Omental fat pad (tissue), 4 donors: ENCODE measurements around the gene IVNS1ABP. TPM values are rescaled to one million over a fixed set of nuclear protein-coding genes. Genes with fewer than 3 reads are reported as not detected.

ENCODE experiments used
- ATAC-seq: fragments of 150-250 bp; one replicate; pipeline ENCODE4 v1.9.1; 2016; ENCODE audit warnings: mild to moderate bottlenecking, moderate library complexity; ENCODE audit not compliant: low FRiP score
- DNase-seq: peaks from one replicate; pipeline ENCODE4 v3.0.0-alpha.2; 2019; ENCODE audit warnings: low spot score
- total RNA-seq, 4 donors: library from RNA; depleted of rRNA; stranded (reverse); fragments of >200 nt; gene quantifications; one replicate each; pipeline ENCODE4 v1.1.0, GENCODE V29; 2016
- TF ChIP-seq, protein P1 (sequence below), 3 donors: fragments of 450-650 bp; IDR thresholded peaks; one replicate each; pipeline ENCODE4 v1.5.1; 2016 to 2017; ENCODE audit warnings: antibody characterized with exemption in 3 of 3, mild to moderate bottlenecking in 3 of 3, moderate library complexity in 2 of 3

The IVNS1ABP gene
- total RNA-seq, 4 donors from 2014 or later, result 68.5 to 152 (median 99.2) TPM

DNA sequence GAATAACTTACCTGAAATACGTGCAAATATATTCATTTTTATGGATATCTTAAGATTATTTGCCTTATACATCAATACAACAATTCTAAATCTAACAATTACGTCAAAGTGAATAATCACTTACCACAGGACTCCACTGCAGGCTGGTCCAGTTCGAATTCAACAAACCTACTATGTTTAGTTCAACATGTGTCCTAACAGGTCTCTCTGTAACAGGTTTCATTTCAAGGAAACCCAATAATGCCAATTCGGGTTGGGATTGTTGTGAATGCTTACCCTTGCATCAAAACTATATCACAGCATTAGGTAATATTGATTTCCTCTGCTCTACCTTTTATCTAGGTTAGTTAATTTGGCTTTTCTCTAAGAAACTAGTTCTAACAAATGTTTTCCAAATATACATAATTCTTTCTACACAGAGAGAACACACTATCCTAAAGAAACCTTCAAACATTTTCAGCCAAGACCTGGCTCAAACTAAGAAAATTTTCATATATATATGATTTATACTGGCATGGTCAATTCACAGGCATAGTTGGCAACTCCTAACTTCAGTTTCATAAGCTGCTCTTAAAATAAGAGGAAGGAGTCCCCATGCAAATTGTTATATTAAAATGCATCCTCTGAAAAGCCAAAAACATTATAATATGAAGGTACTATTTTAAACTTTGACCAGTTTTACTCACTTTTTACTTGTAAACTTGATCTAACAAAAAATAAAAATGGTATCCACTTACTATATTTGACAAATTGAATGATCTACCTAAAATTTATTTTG, 4.5 kb downstream of the IVNS1ABP start:
- TF ChIP-seq, protein P1, sequence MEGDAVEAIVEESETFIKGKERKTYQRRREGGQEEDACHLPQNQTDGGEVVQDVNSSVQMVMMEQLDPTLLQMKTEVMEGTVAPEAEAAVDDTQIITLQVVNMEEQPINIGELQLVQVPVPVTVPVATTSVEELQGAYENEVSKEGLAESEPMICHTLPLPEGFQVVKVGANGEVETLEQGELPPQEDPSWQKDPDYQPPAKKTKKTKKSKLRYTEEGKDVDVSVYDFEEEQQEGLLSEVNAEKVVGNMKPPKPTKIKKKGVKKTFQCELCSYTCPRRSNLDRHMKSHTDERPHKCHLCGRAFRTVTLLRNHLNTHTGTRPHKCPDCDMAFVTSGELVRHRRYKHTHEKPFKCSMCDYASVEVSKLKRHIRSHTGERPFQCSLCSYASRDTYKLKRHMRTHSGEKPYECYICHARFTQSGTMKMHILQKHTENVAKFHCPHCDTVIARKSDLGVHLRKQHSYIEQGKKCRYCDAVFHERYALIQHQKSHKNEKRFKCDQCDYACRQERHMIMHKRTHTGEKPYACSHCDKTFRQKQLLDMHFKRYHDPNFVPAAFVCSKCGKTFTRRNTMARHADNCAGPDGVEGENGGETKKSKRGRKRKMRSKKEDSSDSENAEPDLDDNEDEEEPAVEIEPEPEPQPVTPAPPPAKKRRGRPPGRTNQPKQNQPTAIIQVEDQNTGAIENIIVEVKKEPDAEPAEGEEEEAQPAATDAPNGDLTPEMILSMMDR (IDR thresholded peaks at IDR 0.05), result no peak
- no peak for ATAC-seq
- no peak for DNase-seq

DNA sequence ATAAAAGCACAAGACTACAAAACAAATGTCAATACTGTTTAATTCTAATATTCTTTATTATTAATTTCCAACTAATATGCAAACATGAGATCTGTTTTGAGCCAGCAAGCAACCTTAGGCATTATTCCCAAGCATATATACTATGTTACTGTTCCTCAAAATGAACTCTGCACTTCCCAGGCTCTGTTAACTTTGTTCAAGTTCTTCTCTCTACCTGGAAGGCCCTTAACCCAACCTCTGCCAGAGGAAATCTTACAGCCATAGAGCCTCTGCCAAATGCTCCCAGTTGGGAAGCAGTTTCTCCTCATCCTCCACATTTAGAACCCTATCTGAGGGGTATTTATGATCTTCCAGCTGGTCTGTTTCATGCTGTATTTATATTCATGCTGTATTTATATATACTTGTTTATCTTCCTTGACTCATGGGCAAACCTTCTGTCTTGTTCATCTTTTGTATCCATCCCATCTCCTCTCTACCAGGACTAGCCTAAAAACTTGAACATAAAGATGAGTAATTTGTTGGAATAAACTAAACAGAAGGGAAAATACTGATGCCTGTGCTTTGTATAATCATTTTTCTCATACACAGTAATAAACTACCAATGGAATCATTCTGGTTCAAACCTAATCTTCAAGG, 5.3 kb downstream of the IVNS1ABP start:
- ATAC-seq (no peak), DNase-seq (no peak)
- TF ChIP-seq, protein P1 (IDR thresholded peaks at IDR 0.05), result no peak

DNA sequence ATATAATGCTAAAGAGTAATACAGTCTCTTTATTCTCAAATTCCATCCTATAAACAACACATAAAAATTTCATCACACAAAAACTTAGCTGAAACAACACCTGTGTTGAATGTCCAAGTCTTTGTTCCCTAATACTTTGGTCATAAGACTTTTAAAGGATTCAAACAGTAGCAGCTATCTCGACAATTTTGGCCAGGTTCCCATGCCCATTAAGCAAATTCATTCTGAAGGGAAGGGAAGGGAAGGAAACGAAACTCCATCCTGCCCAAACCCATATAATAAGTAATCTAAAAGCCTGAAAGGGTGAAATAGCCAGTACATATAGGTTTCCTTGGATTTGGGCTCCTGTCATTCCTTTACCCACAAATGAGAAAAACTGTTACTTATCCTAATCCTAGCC, 7.5 kb downstream of the IVNS1ABP start:
- TF ChIP-seq, protein P1 (IDR thresholded peaks at IDR 0.05), result no peak
- DNase-seq (no peak), ATAC-seq (no peak)

DNA sequence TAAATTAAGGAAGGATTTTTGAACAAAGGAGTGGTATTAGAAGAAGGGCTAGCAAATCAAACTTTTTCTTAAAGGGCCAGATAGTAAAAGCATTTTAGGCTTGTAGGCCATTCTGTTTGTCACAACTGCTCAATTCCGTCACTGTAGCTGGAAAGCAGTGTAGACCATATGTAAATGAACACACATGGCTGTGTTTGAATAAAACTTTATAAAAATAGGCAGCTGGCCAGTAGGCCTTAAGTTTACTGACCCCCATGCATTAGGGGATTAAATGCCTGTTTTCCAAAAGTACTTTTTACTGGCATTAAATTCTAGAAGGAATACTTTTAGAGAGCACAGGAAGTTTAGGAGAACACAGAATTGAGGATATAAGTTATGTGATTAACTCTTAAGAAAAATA, 8.9 kb downstream of the IVNS1ABP start:
- no peak for DNase-seq
- TF ChIP-seq, protein P1 (IDR thresholded peaks at IDR 0.05), result no peak
- ATAC-seq, result no peak

DNA sequence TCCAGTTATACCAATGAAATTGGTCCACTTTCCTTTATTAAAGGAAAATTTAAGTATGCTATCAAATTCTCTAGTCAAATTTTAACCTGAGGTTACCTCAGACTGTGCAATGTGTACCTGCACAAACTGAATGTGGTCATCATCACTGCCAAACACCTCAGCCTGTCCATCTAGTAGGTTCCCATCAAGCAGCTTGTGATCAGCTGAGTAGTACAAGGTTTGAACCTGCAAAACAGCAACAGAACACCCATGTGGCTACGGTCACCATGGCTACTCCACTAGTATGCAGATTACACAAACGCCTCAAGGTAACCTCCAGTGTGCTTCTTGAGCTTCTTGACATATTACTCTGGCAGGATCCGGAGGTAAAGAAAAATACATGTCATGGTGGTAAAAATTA, 11.6 kb downstream of the IVNS1ABP start:
- DNase-seq (no peak), ATAC-seq (no peak)
- TF ChIP-seq, protein P1 (IDR thresholded peaks at IDR 0.05), result no peak

DNA sequence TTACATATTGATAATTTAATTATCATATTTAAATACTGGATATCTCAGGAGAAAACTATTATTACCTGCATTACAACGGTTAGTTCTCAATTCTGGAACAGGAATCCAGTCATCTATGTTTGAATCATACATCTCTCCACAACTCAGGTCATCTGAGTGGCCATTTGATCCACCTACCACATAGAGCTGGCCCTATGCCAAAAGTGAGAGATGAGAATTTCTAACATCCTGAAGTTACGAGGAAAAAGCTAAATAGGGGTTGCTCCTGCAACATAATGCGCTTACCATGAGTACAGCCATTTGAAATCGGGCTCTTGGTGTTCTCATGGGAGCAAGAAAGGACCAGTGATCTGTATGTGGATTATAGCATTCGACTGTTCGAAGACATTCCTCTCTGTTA, 16.9 kb downstream of the IVNS1ABP start:
- TF ChIP-seq, protein P1 (IDR thresholded peaks at IDR 0.05), result no peak
- no peak for DNase-seq
- ATAC-seq, result no peak

DNA sequence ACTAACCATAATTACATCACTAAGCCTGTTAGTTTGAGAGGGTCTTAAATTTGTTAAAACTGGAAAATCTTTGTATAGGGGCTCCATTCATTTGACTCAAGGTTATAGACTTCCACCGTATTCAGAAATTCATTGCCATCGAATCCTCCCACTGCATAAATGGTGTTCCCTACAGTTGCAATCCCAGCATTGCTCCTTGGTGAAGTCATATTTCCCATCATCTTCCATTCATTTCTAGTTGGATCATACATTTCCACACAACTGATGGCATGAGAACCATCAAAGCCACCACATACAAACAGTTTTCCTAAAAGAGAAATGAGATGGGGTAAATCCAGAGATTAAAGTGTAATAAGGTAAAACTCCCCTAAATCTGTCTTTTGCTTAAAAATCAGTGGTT, 19.1 kb downstream of the IVNS1ABP start:
- ATAC-seq, result no peak
- TF ChIP-seq, protein P1 (IDR thresholded peaks at IDR 0.05), result no peak

More for the DNA sequence above, 19.1 kb downstream of the IVNS1ABP start:
- DNase-seq, result no peak
